Muscle of back (tissue), 11 donors: ENCODE data around the gene ZSWIM4. TPM values are rescaled to one million over a fixed set of nuclear protein-coding genes. Genes with fewer than 3 reads are reported as not detected.
"Not testable (repeated sequence)": the region's sequence is repeated elsewhere in the genome, so short reads cannot be mapped to it uniquely, and the experiment has no call there.

Experiments used
- DNase-seq, 3 donors: peaks; one replicate each; pipeline versions ENCODE4 v3.0.0 to v3.0.0-alpha.2; 2013
- polyA plus RNA-seq, 10 donors: library from polyadenylated mRNA; unstranded; fragments of 120-200 nt; gene quantifications; one replicate each; pipeline ENCODE4 v1.2.1, GENCODE V29; 2013; ENCODE audit not compliant: insufficient read length in 10 of 10

The ZSWIM4 gene
- polyA plus RNA-seq, 10 donors: 2.5 to 5.5 (median 3.2) TPM

DNA sequence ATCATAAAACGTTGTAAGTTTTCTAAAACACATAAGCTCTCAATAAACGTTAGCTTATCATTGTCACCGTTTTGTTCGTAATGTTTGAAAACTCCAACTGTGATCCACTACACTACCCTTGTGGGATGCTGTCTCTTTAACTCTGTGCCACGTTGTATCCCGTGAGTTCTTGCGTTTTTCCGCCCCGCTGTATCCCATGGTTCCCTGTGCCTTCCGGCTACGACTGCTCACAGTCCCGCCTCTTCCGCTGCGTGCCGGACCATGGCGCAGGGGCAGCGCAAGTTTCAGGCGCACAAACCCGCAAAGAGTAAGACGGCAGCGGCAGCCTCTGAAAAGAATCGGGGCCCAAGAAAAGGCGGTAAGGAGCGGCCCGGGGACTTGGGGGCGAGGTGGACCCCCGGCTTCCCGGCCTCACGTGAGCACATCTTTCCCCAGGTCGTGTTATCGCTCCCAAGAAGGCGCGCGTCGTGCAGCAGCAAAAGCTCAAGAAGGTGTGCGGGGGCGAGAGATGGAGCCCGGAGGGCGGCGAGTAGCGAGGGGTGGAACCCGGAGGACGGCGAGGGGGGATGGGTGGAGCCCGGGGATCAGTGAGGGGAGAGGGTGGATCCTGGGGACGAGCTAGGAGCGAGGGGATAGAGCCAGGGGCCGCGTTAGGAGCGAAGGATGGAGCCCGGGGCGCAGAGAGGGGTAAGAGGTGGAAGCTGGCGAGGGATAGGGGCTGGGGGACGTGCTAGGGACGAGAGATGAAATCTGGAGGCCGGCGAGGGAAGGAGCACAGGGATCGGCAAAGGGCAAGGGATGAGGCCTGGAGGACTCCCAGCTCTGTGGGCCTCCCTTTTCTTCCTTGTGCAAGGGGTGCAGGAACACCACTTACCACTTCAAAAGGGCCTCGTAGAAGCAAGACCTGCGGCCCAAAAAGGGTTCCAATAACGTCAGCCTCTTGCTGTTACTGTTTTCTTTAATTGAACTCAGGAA is 20.7 kb upstream of the ZSWIM4 start, which contains the start of gene C19orf53:
Gene C19orf53, plus strand, starts transcription at position 240 of the 975 bp plus-strand sequence. Its CDS starts 22 bp downstream, at position 262.
- peak; percentile 91 to 98 (median 95) for DNase-seq

GRCh38 chr19:13778398-13778797 is 16.8 kb upstream of the ZSWIM4 start:
- no peak for DNase-seq

GRCh38 chr19:13778847-13779246 is 16.4 kb upstream of the ZSWIM4 start:
- DNase-seq: no peak

- not testable (repeated sequence) for DNase-seq
These were observed 15.4 kb upstream of the ZSWIM4 start for GRCh38 chr19:13779794-13780193.

GRCh38 chr19:13781547-13781946 is 13.7 kb upstream of the ZSWIM4 start:
- DNase-seq: peak; percentile 86 to 94 (median 87)

- DNase-seq: no peak
These were observed 12.7 kb upstream of the ZSWIM4 start for GRCh38 chr19:13782537-13782936.

DNA sequence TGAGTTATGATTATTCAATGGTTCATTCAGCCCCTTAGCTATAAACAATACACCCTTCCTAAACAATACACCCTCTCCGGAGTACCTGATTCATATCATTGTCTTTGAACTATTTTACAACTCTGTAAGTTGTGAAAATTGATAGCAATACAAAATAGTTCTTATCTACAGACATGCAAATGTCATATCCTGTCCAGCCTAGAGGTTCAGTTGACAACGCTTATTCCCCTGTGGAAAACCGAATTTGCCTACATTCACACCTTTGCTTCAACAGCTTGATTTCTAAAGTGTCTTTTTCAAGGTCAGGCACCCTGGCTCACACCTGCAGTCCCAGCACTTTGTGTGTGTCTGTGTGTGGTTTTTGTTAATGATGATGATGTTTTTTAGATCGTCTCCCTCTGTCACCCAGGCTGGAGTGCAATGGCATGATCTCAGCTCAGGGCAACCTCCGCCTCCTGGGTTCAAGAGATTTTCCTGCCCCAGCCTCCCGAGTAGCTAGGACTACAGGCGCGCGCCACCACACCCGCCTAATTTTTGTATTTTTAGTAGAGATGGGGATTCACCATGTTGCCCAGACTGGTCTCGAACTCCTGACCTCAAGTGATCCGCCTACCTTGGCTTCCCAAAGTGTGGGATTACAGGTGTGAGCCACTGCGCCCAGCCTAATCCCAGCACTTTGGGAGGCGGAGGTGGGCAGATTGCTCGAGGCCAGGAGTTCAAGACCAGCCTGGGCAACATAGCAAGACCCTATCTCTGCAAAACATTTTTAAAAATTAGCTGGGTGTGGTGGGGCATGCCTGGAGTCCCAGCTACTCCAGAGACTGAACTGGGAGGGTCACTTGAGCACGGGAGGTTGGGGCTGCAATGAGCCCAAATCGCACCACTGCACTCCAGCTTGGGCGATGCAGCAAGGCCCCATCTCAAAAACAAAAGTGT is 11.4 kb upstream of the ZSWIM4 start:
- DNase-seq: no peak

DNA sequence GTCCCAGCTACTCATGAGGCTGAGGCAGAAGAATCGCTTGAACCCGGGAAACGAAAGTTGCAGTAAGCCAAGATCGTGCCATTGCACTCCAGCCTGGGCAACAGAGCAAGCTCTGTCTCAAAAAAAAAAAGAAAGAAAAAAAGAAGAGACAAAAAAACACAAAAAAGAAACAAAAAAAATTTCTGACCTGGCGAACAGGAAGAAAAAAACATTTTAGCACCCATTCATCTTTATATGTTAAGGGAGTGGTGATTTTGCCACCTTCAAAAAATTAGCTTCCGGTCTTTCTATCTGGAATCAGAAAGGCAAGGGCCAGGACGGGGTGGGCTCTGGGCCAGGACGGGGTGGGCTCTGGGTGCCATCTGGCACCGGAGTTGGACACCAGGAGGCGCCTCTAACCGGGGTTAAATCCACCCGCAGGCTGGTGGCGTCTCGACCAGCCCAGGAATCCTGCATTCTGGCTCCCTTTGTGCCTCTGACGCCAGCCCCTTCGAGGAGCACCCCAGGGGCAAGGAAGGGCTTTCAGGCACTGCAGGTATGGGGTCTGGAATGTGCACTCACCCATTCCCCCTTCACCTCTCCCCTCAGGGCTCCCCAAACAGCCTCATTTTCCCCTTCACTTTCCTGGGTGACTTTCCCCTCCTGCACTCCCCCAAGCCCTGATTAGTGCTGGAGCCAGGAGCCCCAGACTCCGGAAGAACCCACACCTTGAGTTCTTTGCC is 10.4 kb upstream of the ZSWIM4 start:
- DNase-seq: peak; percentile 37 to 72 (median 54)

- DNase-seq: peak in 1 of 3 donors; percentile 42
These were observed 6.3 kb upstream of the ZSWIM4 start for GRCh38 chr19:13788991-13789390.

DNA sequence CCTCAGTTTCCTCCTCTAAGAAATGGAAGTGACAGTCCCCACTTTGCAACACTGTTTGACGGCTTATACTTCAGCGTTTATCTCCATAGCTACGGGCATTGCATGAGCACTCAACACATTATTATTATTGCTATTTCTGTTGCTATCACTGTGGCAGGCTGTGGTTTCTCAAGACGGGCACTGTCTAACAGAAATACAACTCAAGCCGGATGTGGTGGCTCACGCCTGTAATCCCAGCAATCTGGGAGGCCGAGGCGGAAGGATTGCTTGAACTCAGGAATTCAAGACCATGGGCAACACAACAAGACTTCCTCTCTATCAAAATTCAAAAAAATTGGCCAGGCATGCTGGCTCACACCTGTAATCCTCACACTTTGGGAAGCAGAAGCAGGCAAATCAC is 4.9 kb upstream of the ZSWIM4 start:
- no peak for DNase-seq

GRCh38 chr19:13793317-13793716 is 1.9 kb upstream of the ZSWIM4 start:
- not testable (repeated sequence) for DNase-seq

- DNase-seq: peak; percentile 80 to 95 (median 83)
These were observed 866 bp upstream of the ZSWIM4 start for GRCh38 chr19:13794398-13794756.

GRCh38 chr19:13795595-13796300 is 505 bp downstream of the ZSWIM4 start:
- DNase-seq: peak in 1 of 3 donors; percentile 58

DNA sequence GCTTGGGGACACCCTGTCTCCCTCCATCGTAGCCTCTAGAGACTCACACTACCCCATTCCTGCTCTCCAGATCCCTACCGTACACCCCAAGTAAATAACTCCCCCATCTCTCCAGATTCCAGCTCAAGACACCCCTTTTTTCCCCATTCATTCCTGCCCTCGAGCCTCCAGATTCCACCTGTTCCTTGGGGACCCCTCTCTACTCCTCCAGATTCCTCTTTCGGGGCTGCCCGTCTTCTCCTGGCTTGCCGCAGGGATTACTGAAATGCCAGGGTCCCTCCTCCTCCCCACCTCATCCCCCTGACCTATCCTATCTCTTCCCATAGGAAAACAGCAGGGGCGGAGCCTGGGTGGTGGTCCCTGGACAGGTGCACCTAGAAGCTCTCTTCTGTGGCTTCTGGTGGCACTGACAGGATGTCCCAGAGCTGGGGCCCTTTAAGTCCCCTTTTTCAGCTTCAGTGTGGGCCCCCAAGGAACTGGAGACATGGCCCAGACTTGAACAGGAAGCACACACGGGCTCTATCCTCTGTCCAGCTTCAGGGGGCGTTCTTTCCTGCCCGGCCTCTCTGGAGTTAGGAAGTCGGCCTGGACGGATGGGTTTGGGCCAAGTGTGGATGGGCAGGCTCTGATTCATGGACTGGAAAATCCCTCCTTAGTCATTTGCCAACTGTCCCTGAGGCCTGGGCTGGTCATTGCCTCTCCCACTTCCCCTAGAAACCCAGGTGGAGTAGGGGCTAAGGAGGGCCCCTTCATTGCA is 1.2 kb downstream of the ZSWIM4 start:
- peak; percentile 47 to 69 (median 67) for DNase-seq

DNA sequence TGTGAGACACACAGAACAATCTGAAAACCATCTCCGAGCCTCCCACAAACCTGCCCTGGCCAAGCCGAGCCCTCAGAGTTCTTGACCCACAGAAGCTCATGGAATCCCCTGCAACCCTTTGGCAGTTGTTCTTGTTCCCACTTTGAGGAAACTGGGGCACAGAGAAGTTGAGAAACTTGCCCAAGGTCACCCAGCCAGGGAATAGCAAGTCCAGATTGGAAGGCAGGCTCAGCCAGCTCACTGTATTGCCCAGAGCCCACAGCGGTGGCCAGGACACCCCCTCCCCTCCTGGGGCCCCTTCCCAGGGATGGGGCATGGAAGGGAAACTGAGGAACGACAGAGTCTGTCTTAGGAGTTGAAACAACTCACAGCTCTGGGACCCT is 1.8 kb downstream of the ZSWIM4 start:
- no peak for DNase-seq

GRCh38 chr19:13797870-13798269 is 2.6 kb downstream of the ZSWIM4 start:
- DNase-seq: no peak

GRCh38 chr19:13799669-13800068 is 4.4 kb downstream of the ZSWIM4 start:
- no peak for DNase-seq

- DNase-seq: no peak
These were observed 7.8 kb downstream of the ZSWIM4 start for GRCh38 chr19:13803038-13803437.

- no peak for DNase-seq
These were observed 9.8 kb downstream of the ZSWIM4 start for GRCh38 chr19:13804830-13805683.
